HG02571 (cell line): ENCODE data around the gene RAB8B.
"Not testable (repeated sequence)": the region's sequence is repeated elsewhere in the genome, so short reads cannot be mapped to it uniquely, and the experiment has no call there.

Experiments
- ATAC-seq: cut with Tn5 transposase; IDR thresholded peaks from one replicate; pipeline ENCODE4 v1.9.1; 2021; ENCODE audit warnings: mild to moderate bottlenecking, moderate library complexity; ENCODE audit not compliant: unreplicated experiment

RAB8B gene

DNA sequence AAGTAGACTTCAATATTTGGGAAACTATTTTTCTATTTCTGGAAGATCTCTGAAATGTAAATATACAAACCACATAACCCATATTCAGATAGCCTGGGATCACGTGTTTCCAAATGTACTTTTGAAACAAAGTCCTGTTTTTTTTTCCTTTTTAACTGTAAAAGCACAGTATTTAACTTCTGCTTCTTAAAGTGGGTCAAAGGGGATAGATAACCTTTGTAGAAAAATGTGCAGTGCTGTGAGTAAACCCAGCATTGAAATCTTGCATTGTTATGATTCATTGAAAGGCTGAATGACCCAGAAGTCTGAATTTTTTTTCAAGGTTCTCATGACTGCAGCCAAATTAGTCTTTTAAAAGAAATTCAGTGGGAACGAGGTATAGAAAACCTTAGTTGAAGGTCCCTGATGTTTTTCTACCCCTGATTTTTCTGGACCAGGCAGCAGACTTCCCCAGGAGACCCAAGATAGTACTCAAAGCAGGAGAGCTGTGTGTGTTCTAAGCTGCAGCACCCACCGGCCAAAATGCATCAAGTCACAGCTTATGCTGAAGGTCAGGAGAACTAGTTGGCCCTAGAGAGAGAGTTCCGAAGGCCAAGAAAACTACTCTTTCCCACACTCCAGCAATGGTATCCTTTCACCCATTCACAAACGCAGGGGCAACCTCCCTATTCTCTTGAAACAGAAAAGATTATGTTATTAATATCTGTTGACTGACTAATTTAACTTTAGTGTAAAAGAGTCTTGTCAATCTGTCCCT lies 44.4 kb downstream of the RAB8B start:
- no peak for ATAC-seq

DNA sequence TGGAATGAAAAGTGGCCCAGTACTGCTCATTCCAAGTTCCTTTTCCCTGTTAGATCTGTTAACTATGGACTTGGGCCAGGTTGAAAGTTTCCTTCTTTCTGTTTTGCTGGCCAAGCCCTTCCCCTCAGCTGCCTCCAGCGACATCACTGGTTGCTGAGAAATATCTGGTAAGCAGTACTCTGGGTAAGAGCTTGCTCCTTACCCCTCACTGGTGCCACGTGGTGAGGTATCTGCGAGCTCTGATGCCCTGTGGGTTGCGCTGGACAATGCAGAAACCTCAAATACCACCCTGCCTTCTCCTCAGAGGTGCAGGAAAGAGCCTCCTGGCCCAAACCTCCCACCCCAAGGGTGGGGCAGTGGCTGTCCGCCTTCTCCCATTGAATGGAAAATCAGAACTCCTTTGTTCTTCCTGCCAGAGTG lies 45.1 kb downstream of the RAB8B start:
- no peak for ATAC-seq

- ATAC-seq: no peak
Observed at GRCh38 chr15:63236272-63236671, 46.9 kb downstream of the RAB8B start.

- not testable (repeated sequence) for ATAC-seq
Observed at GRCh38 chr15:63237086-63237485, 47.7 kb downstream of the RAB8B start.

GRCh38 chr15:63238171-63238570 lies 48.8 kb downstream of the RAB8B start:
- ATAC-seq: no peak

GRCh38 chr15:63238796-63239195 lies 49.4 kb downstream of the RAB8B start:
- ATAC-seq: no peak

DNA sequence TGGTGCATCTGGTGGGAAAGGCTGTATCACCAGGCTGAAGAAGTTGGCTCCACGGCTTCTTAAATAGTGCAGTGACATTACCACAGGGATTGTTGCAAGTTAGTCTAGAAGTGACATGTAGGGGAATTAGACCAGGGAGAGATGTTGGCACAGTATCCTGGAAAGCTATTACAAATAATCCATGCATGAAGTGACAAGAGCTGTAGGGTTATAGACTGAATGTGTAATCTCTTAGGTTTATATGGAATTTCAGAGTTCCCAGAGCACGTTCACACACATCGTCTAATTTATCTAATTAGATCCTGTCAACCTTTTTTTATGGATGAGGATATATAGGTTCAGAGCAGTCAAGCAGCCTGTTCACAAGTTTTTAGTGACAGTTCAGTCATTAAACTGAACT lies 50.7 kb downstream of the RAB8B start:
- ATAC-seq: no peak

GRCh38 chr15:63241316-63241715 lies 51.9 kb downstream of the RAB8B start:
- ATAC-seq: no peak

- no peak for ATAC-seq
Observed at GRCh38 chr15:63243101-63243500, 53.7 kb downstream of the RAB8B start.

- no peak for ATAC-seq
Observed at GRCh38 chr15:63243776-63244175, 54.4 kb downstream of the RAB8B start.

DNA sequence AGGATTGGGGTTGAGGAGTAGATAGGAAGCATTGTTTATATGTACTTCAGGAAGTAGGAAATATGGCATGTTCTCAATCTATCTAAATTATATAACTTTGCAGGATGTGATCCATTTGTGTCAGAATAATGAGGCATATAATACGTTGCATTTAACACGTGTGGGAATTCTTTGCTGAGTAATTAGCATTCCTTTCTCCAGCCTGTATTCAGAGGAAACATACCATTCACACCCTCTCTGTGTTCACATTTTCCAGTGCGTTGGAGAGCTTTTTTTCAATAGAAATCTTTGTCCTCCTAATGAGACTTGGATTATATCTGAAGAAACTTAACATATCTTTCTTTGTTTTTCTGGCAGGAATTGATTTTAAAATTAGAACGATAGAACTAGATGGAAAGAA lies 55.0 kb downstream of the RAB8B start:
- ATAC-seq: no peak

- no peak for ATAC-seq
Observed at GRCh38 chr15:63244976-63245645, 55.7 kb downstream of the RAB8B start.

GRCh38 chr15:63246691-63247469 lies 57.5 kb downstream of the RAB8B start:
- ATAC-seq: no peak

GRCh38 chr15:63250312-63250965 lies 61.0 kb downstream of the RAB8B start:
- ATAC-seq: no peak

DNA sequence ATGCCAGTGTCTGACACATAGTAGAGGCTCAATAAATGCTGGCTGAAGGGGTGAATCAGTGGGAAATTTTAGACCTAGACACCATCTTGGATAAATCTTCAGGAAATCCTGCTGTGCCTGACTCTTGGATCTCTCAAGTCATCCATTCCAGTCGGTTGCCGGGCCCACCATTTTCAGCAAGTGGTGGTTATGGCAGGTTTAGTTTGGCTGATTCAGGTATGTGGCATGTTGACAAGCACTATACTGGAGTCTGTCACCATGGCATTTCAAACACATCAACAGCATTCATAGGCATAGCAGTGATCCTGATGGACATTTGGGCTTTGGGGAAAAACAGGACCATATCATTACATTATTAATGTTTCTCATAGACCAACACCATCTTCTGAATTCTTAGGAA lies 62.3 kb downstream of the RAB8B start:
- ATAC-seq: no peak

GRCh38 chr15:63252292-63252691 lies 62.9 kb downstream of the RAB8B start:
- no peak for ATAC-seq

DNA sequence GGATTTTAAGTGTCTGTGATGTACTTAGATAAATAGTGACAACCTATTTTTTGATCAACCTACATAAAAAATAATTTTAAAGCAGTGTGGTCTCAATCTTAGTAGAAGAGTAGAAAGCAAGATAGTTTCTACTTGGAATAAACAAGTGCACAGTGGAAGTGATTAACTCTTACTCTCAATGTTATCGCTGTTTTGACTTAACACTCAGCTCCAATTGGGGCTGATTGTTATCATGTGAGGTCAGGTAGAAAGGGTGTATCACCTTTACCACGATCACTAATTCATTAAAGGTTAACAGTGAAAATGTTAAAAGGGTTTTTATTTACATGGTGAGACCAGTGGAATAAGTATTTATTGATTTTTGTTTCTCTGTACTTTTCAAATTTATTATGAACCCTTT lies 65.6 kb downstream of the RAB8B start:
- no peak for ATAC-seq

DNA sequence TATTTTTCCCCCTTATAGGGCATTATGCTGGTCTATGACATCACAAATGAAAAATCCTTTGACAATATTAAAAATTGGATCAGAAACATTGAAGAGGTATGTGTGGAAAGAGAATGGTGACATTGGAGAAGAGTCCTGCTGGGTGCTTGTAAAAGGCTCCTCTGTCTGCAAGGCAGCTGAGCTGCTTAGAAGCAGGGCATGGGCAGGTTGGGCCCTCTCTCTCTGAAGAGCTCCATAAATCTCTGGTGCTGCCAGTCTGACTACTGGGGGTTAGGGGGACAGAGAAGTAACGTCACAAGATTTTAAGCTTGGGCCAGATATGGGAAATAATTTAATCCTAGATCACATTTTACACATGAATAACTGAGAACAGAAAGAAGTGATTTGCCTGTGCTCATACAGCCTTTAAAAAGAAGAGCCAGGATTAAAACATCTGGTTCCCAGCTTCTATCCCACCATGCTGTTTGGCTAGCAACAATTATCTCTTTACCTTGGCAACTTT lies 66.1 kb downstream of the RAB8B start:
- no peak for ATAC-seq

- ATAC-seq: no peak
Observed at GRCh38 chr15:63256433-63257274, 67.2 kb downstream of the RAB8B start.

GRCh38 chr15:63258658-63259057 lies 69.3 kb downstream of the RAB8B start:
- ATAC-seq: no peak
